ENCODE measurements around the gene NOX3.

DNA sequence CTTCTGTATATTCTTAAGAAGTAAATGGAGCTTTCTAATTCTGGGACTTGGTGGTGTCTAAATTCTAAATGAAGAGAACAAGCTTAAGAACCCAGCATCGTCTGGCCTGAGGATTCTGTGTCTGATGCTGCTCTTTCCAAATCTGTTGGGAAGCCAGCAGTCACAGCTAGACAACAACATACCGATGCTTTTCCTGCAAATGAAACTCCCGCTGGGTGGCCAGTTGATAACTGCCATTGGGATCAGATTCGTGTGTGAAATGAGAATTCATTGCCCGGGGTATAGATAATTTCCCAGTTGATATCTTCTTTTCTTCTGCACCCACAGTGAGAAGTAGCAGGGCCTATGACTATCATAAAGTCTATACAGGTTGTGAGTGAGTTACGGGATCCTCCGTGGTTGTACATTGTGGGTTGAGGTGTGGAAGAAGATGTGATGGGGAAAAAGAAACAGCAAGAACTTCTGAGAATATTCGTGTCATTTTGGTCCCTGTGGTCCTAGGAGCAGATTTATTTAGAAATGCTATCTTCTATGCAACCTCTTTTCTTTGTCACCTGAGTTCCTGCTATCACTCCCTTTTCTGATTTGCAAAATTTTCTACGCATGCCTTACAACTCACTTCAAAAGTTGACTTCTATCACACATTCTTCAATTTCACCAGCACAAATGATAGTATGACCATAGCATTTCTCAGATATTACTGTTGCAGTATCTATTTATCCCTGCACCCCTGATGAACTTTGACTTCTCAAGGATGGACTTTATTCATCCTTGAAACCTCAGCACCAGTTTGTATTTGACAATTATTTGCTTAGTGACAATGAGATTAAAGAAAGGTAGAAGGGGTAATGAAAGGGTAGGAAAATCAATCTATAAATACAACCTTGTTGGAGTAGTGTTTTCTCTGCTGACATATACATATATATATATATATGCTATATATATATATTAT lies 10.4 kb downstream of the NOX3 start:
- TF ChIP-seq, protein P1, sequence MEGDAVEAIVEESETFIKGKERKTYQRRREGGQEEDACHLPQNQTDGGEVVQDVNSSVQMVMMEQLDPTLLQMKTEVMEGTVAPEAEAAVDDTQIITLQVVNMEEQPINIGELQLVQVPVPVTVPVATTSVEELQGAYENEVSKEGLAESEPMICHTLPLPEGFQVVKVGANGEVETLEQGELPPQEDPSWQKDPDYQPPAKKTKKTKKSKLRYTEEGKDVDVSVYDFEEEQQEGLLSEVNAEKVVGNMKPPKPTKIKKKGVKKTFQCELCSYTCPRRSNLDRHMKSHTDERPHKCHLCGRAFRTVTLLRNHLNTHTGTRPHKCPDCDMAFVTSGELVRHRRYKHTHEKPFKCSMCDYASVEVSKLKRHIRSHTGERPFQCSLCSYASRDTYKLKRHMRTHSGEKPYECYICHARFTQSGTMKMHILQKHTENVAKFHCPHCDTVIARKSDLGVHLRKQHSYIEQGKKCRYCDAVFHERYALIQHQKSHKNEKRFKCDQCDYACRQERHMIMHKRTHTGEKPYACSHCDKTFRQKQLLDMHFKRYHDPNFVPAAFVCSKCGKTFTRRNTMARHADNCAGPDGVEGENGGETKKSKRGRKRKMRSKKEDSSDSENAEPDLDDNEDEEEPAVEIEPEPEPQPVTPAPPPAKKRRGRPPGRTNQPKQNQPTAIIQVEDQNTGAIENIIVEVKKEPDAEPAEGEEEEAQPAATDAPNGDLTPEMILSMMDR (conservative IDR thresholded peaks at IDR 0.05; ENCODE audit: low read length), result no peak
- no peak for TF ChIP-seq EZH2phosphoT487 (IDR thresholded peaks at IDR 0.05; ENCODE audit: borderline replicate concordance)
